ENCODE results near the gene KCNAB2. TPM values are rescaled to one million over a fixed set of nuclear protein-coding genes. Genes with fewer than 3 reads are reported as not detected.
A peak's percentile ranks its signal among the peaks of the same experiment; 100 is the strongest.

Gene KCNAB2
- total RNA-seq, 1 experiment from 2014 or later, result 10.3 TPM

- Mint-ChIP-seq H3K4me3 (no peak overlapping the region), H3K27ac (no peak overlapping the region), H3K36me3 (no peaks in the 10 kb centered on the region), H3K9me3 (peaks cover 22% of the 10 kb centered on the region), H3K4me1 (no peaks in the 10 kb centered on the region), H3K27me3 (ENCODE audit: low read depth) (peaks cover 5% of the 10 kb centered on the region)
- DNase-seq (ENCODE audit: low spot score) (peak; percentile 3), ATAC-seq (no peak)
- TF ChIP-seq ARID4B (CRISPR knock-in tag; IDR thresholded peaks at IDR 0.05; ENCODE audit: borderline replicate concordance) (no peak), OVOL2 (CRISPR knock-in tag; IDR thresholded peaks at IDR 0.05; ENCODE audit: borderline replicate concordance) (no peak), PREB (CRISPR knock-in tag; IDR thresholded peaks at IDR 0.05; ENCODE audit: borderline replicate concordance) (no peak), ESRRA (CRISPR knock-in tag; IDR thresholded peaks at IDR 0.05; ENCODE audit: borderline replicate concordance) (no peak), ZNF263 (CRISPR knock-in tag; IDR thresholded peaks at IDR 0.05; ENCODE audit: low read depth) (no peak), USF2 (CRISPR knock-in tag; IDR thresholded peaks at IDR 0.05) (no peak), NR2C2 (CRISPR knock-in tag; IDR thresholded peaks at IDR 0.05) (no peak), JUN (CRISPR knock-in tag; IDR thresholded peaks at IDR 0.05) (no peak), ZNF396 (CRISPR knock-in tag; IDR thresholded peaks at IDR 0.05; ENCODE audit: borderline replicate concordance) (no peak), ZBTB43 (CRISPR knock-in tag; IDR thresholded peaks at IDR 0.05) (no peak), EMX1 (CRISPR knock-in tag; IDR thresholded peaks at IDR 0.05) (no peak), ATF1 (CRISPR knock-in tag; IDR thresholded peaks at IDR 0.05) (no peak), MAX (CRISPR knock-in tag; IDR thresholded peaks at IDR 0.05) (no peak), FOXJ3 (CRISPR knock-in tag; IDR thresholded peaks at IDR 0.05; ENCODE audit: borderline replicate concordance) (no peak), ZNF219 (CRISPR knock-in tag; IDR thresholded peaks at IDR 0.05; ENCODE audit: borderline replicate concordance) (no peak), ZNF416 (CRISPR knock-in tag; IDR thresholded peaks at IDR 0.05) (no peak), NFE2L1 (CRISPR knock-in tag; IDR thresholded peaks at IDR 0.05) (no peak), ZNF317 (CRISPR knock-in tag; IDR thresholded peaks at IDR 0.05; ENCODE audit: borderline replicate concordance, low read depth) (no peak), FOXP4 (CRISPR knock-in tag; IDR thresholded peaks at IDR 0.05) (no peak), ATF6 (CRISPR knock-in tag; IDR thresholded peaks at IDR 0.05) (no peak)
- POLR2A ChIA-PET, result no interaction called here
- CTCF ChIA-PET, result interaction anchor here (0.8 to 1.2 kb wide), 2 partner anchors 57 to 301 kb away, joined by 3 read pairs; no protein-coding TSS in a partner anchor
Observed at GRCh38 chr1:6113745-6114144, 68.1 kb downstream of the KCNAB2 start.

Measured in WTC11 (cell line).